HEK293T (cell line): ENCODE data around the gene MICAL2.

Experiments used
- ARNT ChIP-seq: fragments of 450-650 bp; IDR thresholded peaks from 2 replicates; pipeline ENCODE4 v1.6.1; 2017; ENCODE audit warnings: mild to moderate bottlenecking
- BHLHE40 ChIP-seq: fragments of 450-650 bp; IDR thresholded peaks from 2 replicates; pipeline ENCODE4 v1.6.1; 2016; ENCODE audit warnings: mild to moderate bottlenecking, moderate library complexity, borderline replicate concordance
- ELF4 ChIP-seq: fragments of 450-650 bp; IDR thresholded peaks from 2 replicates; pipeline ENCODE4 v1.6.1; 2017; ENCODE audit warnings: antibody characterized with exemption
- FOXA1 ChIP-seq: fragments of 450-650 bp; IDR thresholded peaks from 2 replicates; pipeline ENCODE4 v1.6.1; 2016; ENCODE audit warnings: mild to moderate bottlenecking
- FOXK2 ChIP-seq: fragments of 450-650 bp; IDR thresholded peaks from 2 replicates; pipeline ENCODE4 v1.6.1; 2016; ENCODE audit warnings: mild to moderate bottlenecking
- FOXM1 ChIP-seq: fragments of 450-650 bp; IDR thresholded peaks from 2 replicates; pipeline ENCODE4 v1.6.1; 2017; ENCODE audit warnings: mild to moderate bottlenecking, borderline replicate concordance
- SP1 ChIP-seq: fragments of 450-650 bp; IDR thresholded peaks from 2 replicates; pipeline ENCODE4 v1.6.1; 2017
- SUZ12 ChIP-seq: fragments of 450-650 bp; IDR thresholded peaks from 2 replicates; pipeline ENCODE4 v1.6.1; 2016; ENCODE audit warnings: mild to moderate bottlenecking
- TARDBP ChIP-seq: fragments of 450-650 bp; IDR thresholded peaks from 2 replicates; pipeline ENCODE4 v1.6.1; 2016
- TF ChIP-seq, protein P1 (sequence below): fragments of 450-650 bp; IDR thresholded peaks from 2 replicates; pipeline ENCODE4 v1.6.1; 2016

DNA sequence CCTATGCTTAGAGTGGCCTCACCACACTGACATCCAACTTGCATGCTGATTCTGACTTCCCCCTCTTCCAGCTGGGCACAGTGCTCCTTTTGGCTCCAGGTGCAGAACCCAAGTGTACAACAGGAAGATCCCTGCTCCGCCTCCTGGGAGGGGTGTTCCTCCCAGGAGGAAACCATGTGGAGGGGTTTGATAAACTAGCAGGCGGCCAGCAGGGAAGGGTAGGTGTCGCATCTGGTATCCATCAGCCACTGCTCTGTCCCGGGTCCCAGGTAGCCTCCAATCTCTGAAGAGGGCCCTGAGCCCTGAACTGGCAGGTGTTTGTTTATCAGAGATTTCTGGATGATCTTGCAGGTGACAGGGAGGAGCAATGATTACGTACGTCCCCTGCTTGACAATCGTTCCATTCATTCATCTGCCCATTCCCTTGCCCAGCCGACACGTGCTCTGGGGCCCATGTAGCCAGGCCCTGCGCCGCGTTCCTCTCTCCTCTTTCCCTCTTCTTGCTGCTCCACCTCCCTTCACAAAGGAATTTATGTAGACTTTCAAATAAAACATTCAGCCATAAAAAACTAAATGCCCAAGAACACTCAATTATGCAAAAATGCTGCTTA is 41.2 kb upstream of the MICAL2 start:
- no peak for TF ChIP-seq FOXM1
- TF ChIP-seq, protein P1, sequence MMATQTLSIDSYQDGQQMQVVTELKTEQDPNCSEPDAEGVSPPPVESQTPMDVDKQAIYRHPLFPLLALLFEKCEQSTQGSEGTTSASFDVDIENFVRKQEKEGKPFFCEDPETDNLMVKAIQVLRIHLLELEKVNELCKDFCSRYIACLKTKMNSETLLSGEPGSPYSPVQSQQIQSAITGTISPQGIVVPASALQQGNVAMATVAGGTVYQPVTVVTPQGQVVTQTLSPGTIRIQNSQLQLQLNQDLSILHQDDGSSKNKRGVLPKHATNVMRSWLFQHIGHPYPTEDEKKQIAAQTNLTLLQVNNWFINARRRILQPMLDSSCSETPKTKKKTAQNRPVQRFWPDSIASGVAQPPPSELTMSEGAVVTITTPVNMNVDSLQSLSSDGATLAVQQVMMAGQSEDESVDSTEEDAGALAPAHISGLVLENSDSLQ: no peak
- TF ChIP-seq TARDBP: no peak
- TF ChIP-seq FOXK2: no peak
- no peak for TF ChIP-seq FOXA1
- TF ChIP-seq ARNT: no peak
- TF ChIP-seq SUZ12: no peak
- TF ChIP-seq BHLHE40: no peak
- no peak for TF ChIP-seq SP1
- TF ChIP-seq ELF4: no peak
